ENCODE measurements around the gene HSPA1L.

The HSPA1L gene

DNA sequence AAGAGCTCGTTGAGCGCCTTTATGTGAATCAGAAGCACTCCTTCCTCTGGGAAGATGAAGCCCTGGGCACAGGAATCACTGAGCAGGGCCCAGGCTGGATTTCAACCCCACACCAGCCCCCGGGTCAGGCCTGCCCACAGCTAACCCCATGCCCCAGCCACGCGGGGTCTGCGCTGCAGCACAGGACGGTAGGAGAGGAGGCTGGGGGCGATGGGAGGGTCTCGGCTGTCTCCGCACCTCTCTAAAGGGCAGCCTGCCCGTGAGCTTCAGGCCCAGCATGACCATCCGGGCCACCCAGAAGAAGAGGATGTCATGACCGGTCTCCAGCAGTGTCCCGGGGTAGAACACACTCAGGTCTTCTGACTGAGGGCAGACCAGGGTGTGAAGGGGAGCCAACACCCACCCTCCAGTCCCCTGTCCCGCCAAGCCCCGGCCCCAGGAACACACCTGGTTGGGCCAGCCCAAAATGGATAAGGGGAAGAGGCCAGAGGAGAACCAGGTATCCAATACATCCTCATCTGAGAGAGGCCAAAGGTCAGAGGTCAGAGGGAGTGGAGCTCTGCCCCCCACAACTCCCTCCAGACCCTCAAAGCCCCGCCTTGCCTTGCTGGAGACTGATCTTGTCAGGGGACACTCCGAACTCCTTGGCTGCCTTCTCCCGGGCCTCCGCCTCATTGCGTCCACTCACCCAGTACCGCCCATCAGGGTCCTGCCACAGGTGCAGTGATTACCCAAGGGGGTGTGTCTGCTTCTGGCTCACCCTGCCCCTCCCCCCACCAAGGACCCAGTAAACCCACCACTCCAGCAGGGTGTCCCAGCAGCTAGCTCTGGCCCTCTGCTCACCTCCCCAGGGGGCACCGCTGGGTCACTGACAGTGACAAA, 33.6 kb downstream of the HSPA1L start:
- DNase-seq (ENCODE audit: low spot score) = no peak

- no peak for DNase-seq (ENCODE audit: low spot score)
Measured at GRCh38 chr6:31780507-31781243, 34.4 kb downstream of the HSPA1L start.

GRCh38 chr6:31779908-31780307, 35.2 kb downstream of the HSPA1L start:
- no peak for DNase-seq (ENCODE audit: low spot score)

DNA sequence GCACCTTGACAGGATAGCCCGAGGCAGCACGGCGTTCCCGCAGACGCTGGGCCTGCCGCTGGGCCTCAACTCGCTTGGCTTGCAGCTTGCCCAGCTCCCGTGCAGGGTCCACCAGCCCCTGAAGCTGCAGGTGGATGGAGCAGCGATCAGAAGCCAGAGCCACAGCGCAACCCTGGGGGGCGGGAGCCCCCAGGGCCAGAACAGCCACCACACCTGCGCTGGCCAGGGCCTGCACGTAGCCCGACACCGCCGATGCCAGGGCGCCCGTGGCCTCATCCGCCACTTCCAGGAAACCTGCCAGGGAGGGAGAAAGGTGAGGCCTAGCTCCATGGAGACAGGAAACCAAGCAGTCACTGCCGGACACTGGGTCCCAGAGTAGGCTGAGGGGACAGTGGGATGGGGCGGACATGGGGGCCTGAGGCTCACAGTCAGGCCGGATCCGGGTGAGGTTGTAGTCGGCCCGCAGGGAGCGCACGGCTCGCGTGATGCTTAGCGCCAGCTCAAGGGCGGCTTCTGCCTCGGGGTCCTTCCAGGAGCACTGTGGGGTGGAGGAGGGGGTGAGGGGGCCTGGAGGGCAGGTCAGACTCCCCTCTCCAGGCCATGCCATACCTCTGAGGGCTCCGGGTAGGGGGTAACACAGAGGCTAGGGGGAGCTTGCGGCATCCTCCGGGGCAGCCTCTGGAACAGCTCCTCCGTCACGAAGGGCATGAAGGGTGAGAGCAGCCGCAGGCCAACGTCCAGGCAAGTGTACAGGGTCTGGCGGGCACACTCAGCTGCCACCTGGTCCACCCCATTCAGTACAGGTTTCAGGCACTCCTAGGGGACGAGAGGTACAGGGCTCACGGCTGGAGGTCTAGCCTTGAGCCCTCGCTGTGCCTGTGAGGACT, 35.8 kb downstream of the HSPA1L start:
- no peak for DNase-seq (ENCODE audit: low spot score)

DNA sequence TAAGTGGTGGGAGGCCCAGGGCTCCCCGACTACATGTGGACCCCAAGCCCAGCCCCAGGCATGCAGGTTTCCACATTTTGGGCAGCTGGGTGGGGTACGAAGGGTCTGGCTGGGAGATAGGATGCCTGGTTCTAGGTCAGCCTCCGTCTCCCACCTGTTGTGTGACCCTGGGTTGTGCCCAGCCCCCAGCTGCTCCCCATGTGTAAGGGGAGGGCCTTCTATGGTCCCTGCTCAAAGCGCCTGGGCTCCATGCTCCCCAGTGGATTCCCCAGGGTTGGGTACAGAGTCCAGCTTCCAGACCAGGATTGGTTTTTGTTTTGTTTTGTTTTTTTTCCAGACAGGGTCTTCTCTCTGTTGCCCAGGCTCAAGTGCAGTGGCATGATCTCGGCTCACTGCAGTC, 36.9 kb downstream of the HSPA1L start:
- no peak for DNase-seq (ENCODE audit: low spot score)

DNA sequence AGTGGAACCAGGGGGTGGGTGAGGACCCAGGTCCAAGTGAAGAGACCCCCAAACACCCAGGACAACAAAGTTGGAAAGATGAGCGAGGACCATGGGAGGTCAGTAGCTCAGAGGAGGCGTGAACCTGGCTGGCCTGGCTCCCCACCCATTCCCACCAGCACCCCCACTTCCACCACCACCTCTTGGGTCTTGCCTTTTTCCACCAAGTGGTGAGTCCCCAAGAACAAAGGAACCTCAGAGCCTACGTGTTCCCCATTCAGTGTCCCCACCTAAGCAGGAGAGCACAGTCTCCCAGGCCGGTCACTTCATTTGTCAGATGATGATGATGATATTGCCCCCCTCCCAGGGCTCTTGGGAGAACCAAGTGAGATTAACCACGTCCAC, 37.4 kb downstream of the HSPA1L start:
- no peak for DNase-seq (ENCODE audit: low spot score)

DNA sequence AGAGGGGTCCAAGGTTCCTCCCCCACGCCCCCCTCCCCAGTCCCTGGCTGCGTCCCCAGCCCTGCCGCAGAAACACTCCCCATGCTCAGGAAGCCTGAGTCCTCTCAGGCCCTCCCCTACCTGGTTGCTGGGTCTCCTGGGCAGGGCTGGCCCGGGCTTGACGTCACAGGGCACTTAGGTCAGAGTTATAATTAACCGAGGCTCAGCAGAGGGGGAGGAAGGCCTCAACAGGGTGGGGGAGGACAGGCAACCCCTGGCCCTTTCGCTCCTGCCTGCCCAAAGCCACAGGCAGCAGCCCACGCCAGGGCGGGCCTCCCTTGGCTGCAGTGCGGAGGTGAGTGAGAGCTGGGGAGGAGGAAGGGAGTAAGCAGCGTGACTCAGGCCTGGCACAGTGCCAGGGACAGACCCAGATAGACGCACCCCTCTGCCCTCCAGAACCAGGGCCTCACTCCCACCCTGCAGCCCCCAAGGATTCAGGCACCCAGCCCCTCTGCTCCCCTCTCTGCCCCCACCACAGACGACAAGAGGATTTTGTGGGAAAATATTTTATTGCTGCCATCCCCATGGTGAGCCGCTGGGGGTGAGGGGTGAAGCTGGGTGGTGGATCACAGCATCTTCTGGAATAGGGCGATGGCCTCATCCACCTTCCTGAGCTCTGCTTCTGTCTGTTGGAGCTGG, 38.0 kb downstream of the HSPA1L start, which contains the start of gene VWA7:
Gene VWA7 (minus strand): TSS at position 340 of the 678 bp plus-strand sequence. CDS start 549 bp downstream, outside the sequence.
- peak; percentile 85 for DNase-seq (ENCODE audit: low spot score)

DNA sequence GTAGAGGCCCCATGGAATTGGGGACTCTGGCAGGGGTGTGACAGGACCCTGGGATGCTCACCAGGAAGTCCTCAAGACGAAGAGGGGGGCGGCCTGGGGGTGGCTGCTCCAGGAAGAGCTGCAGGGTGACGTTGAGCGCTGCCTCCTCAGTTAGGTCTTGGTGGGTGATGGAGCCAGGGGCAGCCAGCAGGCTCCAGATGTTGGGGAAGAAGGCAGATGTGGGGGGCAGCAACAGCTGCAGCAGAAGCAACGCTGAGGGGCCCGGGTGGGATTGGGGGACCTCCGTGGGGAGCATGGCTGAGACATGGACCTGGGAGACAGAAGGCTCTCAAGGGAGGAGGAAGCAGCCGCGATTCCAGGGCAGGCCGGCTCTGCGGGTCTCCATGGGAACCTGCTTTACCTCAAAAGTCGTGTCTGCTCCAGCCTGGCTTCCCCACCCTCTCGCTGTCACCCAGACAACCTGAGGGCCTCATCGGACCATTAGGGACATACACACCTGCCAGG, 38.5 kb downstream of the HSPA1L start:
- no peak for DNase-seq (ENCODE audit: low spot score)

- DNase-seq (ENCODE audit: low spot score) = no peak
Measured at GRCh38 chr6:31775633-31776484, 39.2 kb downstream of the HSPA1L start.

- no peak for DNase-seq (ENCODE audit: low spot score)
Measured at GRCh38 chr6:31775184-31775583, 39.9 kb downstream of the HSPA1L start.

- no peak for DNase-seq (ENCODE audit: low spot score)
Measured at GRCh38 chr6:31771992-31772358, 43.1 kb downstream of the HSPA1L start.

GRCh38 chr6:31770860-31771259, 44.2 kb downstream of the HSPA1L start:
- DNase-seq (ENCODE audit: low spot score) = no peak

DNA sequence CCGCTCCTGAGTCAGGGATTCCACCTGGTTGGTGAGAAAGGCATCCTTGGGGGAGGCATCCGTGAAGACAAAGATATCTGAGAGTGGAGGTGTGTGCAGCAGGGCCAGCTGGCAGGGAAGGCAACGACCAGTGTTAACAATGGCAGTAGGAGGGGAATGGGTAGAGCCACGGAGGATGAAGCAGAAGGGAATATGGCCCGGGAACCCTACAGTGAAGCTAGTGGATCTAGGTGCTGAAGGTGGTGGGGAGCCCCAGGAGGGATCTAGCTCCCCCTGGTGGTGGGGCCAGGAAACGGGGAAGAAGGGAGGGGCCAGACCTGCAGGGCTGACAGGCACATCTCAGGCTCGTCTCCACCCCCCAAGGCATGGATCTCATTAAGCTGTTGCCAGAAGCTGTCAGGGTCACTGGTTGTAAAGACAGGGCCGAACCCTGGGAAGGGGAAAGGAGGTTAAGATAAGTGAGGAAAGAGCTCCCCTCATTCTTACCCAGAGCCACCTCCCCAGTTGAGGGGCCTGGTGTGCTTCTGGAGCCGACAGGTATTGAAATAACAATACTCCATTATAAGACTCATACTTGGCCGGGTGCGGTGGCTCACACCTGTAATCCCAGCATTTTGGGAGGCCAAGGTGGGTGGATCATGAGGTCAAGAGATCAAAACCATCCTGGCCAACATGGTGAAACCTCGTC, 45.3 kb downstream of the HSPA1L start:
- peak; percentile 88 for DNase-seq (ENCODE audit: low spot score)

- no peak for DNase-seq (ENCODE audit: low spot score)
Measured at GRCh38 chr6:31768363-31769257, 46.5 kb downstream of the HSPA1L start.

GRCh38 chr6:31767096-31767645, 47.9 kb downstream of the HSPA1L start:
- no peak for DNase-seq (ENCODE audit: low spot score)

GRCh38 chr6:31765910-31766794, 48.9 kb downstream of the HSPA1L start:
- peak; percentile 71 for DNase-seq (ENCODE audit: low spot score)

- DNase-seq (ENCODE audit: low spot score) = no peak
Measured at GRCh38 chr6:31765559-31765909, 49.5 kb downstream of the HSPA1L start.

DNA sequence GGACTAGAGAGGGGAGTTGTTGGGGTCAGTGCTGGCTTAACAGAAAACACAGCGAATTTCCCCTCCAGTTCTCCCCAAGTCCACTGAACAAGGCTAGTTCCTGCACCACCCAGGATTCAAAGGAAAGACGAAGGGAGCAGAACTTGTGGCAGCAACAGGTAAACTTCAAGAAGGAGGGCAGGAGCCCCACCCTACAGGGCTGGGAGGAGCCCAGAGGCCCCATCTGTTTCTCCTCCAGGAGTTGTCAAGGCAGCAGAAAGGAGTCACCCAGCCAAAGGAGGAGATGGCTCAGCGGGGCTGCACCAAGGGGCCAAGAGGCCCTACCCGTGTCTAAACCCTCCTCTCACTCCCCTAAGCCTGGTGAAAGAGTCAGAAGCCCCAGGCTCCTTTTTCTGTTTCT, 50.9 kb downstream of the HSPA1L start:
- no peak for DNase-seq (ENCODE audit: low spot score)
